GM10847 (cell line): Measurements from ENCODE around the gene PARVG.

ENCODE experiments used
- POLR2A ChIP-seq: IDR thresholded peaks from 2 replicates; pipeline ENCODE4 v1.6.1; 2011; ENCODE audit not compliant: insufficient read length; ENCODE audit errors: extremely low read depth

The PARVG gene

DNA sequence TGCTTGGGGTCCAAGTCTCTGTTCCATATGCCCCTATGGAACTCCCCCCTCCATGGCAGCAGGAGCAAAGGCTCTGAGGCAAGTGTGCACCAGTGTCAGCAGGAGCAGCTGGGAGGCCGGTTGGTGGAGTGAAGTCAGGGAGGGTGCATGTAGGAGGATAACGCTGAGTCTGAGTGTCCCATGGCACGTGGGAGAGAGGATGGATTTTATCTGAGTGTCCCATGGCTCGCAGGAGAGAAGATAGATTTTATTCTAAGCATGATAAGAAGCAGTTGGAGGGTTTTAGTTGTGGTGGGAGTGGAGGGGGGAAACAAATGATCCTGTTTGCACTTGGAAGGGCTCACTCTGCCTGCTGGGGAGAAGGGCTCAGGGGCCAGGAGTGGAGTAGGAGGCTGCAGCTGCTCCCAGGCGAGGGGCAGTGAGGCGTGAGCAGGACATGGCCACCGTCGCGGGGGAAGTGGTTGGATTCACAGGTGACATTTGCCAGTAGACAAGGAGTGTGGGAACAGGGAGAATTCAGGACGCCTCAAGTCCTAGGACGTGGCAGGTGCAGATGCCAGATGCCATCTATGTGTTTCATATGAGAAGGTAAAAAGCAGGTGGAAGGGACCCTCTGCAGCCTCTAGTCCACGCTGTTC lies 33.6 kb upstream of the PARVG start:
- TF ChIP-seq POLR2A: no peak

DNA sequence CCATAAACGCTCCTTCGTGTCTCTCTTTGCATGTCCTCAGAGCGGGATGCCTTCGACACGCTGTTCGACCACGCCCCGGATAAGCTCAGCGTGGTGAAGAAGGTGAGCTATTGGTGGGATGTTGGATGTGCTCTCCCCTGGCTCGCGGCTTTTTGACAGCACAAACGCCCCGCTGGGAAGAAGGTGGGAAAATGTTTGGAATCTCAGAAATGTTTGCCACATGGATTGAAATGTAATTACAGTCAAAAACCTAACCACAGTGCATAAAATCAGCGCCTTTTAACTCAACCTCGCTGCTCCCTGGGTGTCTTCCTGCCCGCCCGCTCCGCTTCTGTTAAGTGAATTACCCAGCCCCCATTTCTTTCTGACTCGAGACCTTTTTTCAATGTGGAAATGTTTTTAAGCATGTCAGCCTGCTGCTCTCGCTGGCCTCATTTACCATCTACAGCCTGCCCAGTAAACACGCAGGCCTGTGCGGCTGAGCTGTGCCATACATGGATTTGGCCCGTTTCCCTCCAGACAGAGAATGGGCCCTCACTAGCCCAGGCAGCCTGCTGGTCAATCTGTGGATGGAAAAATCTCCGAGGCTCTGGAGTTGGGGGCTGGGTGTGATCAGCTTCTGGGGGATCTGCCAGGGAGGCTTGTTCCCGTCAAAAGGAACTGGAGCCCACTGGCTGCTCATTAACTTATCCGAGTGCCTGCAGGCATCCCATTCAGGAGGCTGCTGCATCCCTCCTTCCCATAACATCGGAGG lies 32.7 kb upstream of the PARVG start:
- no peak for TF ChIP-seq POLR2A

DNA sequence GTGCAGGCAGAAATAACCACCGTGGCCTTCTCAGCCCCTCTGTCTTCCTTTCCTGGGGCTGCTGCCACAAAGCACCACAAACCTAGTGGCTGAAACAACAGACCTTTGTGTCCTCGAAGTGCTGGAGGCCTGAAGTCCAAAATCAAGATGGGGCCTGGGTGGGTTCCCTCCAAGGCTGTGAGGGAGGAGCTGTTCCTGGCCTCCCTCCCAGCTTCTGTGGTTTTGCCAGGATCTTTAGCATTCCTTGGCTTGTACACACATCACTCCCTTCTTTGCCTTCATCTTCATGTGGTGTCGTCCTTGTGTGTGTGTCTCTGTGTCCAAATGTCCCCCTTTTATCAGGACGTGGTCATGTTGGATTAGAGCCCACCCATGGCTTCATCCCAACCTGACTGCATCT lies 29.0 kb upstream of the PARVG start:
- TF ChIP-seq POLR2A: no peak

DNA sequence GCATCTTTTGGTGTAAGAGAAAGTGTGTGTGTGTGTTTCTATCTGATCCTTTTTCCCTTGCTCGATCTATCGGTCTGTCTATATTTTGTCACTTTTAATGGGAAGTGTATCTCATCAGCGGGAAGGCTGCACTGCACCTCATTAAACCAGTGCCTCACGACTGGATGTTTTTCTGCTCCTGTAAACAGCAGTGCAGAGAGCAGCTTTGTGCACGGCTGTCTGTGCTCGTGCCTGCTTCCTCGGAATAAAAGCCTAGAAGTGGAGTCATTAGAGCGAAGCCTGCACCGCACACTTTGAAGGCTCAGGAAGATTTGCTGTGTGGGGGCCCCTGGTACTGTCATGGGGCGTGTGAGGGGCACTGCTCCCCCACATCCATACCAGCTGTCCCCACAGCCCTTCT lies 27.0 kb upstream of the PARVG start:
- no peak for TF ChIP-seq POLR2A

DNA sequence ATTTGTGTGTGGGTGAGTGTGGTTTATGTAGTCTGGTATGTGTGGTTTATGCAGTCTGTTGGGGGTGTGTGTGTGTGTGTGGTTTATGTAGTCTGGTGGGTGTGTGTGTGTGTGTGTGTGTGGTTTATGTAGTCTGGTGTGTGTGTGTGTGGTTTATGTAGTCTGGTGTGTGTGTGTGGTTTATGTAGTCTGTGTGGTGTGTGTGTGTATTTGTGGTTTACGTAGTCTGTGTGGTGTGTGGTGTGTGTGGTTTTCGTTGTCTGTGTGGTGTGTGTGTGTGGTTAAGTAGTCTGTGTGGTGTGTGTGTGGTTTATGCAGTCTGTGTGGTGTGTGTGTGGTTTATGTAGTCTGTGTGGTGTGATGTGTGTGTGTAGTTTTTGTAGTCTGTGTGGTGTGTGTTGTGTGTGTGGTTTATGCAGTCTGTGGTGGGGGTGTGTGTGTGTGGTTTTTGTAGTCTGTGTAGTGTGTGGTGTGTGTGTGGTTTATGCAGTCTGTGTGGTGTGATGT lies 26.2 kb upstream of the PARVG start:
- TF ChIP-seq POLR2A: no peak

DNA sequence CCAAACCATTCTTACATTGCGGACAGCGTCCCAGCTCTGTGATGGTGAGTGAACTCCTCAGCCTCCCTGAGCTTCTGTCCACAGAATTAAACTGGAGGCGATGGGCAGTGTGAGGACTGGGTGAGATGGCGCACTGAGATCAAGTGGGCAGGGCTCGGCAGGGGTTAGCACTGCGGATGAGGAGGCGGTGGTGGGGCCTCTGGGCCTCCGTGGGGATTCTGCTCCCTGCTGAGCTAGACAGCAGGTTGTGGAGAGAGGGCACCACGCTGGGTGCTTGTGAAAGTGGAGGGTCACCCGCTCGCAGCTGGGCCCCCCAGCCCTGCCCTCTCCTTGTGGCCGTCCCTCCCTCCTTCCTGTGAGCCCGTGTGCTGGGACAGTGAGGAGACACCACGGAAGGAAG lies 25.6 kb upstream of the PARVG start:
- TF ChIP-seq POLR2A: no peak

DNA sequence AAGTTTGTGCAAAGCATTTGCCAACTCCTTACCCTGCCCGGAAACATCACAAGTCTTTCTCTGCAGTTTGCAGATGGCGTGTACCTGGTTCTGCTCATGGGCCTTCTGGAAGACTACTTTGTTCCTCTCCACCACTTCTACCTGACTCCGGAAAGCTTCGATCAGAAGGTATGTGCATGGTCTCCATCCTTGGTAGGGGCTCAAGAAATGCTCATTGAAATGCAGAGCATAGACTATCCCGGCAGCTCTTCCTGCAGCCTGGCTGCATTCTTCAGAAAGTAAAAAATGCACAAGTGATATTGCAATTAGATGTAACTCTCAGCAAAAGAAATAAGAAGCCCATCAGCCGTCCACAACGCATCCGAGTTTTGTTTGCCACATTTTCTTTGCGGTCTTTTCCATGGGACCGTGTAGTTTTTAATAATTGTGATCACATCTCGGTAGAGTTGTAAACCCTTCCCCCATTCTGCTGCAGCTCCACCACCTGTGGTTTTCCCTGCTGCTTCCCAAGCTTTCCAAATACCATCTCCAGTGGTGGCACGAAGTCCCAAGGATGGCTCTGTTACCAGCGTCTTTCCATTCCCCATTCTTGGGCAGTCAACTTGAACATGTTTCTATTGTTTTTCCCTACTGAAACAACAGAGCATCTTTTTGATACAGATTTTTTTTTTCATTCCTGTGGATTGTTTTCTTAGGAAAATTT lies 22.7 kb upstream of the PARVG start:
- TF ChIP-seq POLR2A: no peak

DNA sequence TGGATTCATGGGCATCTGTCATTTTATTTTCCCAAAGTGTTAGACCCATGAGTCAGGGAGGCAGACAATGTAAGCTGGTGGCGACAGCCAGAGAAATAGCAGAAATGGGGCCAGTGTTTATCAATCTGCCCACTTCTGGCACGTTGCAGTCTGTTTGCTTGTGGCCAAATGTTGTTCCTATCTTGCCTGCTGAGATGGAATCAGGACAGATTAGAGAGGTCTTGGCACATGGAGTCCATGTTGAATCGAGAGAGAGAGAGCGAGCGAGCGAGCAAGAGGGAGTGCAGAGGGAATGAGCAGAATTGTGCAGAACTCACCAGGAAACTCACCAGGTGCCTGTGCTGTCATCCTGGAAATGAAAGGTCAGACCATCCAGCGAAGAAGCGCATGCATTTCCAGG lies 21.9 kb upstream of the PARVG start:
- no peak for TF ChIP-seq POLR2A

DNA sequence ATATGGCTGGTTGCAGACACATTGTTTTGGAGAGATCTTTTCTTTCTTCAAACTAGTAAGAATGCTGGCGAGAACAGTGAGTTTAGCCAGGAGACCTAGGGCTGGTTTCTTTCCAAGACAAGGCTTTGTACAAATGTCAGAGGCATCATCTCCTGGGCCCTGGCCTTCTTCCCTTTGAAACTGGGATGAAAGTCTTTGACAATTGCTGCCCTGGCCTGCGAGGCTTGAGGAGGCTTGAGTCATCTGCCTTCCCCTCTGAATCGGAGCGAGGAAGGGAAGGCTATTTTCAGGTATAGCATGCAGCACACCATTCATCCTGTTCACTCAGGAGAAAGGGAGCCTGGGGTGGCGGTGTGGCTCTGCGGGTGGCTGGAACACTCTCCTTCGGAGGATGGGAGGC lies 21.5 kb upstream of the PARVG start:
- no peak for TF ChIP-seq POLR2A

DNA sequence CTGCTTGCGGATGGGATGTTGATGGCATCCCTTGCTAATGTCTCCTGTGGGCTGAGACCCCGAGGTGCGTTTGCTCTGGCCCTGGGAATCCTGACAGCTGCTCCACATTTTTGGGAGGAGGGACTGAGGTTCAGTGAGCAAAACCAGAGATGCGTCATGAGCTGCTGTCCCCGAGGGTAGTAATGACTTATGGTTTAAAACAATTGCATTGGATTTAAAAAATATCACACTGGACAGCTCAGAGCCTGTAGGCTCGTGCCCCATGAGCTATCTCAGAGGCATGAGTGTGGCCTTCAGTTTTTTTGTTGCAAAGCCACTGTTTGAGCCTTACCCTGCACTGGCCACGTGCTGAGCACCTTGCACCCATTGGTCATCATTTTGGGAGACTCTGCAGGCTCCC lies 20.9 kb upstream of the PARVG start:
- no peak for TF ChIP-seq POLR2A

DNA sequence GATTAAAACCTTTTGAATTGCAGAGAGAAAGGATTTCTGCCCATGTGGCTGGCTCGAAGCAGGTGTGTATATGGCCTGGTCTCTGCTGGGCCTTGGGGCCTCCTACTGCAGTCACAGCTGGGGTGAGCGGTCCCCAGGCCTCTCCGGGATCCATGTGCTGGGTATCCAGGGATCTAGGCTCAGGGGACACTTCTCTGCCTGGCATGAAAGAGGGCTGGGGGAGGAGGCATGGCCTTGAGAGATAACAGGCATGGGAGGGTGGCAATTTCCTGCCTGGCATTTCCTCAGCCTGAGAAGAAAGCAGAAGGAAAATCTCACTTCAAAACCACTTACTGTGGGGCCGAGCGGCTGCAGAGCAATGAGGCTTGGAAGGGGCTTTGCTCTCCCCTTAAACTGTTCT lies 20.3 kb upstream of the PARVG start:
- TF ChIP-seq POLR2A: no peak

DNA sequence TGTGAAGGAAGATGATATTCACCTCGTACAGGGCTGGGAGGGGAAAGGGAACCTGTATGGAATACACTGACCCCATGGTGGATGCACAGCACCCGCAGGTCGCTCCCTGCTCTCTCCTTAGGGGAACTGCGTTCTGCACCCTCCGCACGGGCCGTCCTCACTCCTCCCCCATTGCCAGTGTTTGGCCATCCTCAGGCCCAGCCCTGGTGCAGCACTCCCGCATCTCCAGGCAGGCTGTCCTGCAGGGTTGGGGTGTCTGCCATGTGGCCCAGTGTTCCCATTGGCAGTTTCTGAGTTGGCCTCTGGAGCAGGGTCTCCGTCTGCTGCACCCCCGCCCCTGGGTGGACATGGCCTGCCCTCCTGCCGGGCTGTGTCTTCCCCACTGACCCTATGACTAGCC lies 19.1 kb upstream of the PARVG start:
- no peak for TF ChIP-seq POLR2A

DNA sequence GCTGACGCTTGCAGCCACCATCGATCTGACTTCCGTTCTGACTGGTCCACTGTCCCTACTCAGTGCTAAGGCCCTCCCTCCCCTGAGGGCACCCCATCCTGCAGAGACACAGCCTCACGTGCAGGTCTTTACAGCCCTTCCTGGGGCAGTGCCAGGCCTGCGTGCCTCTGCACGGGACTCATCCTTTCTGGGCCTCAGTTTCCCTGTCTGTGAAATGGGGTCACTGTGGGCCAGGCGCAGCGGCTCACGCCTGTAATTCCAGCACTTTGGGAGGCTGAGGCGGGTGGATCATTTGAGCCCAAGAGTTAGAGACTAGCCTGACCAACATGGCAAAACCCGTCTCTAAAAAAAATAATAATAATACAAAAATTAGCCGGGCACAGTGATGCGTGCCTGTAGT lies 17.8 kb upstream of the PARVG start:
- TF ChIP-seq POLR2A: no peak

DNA sequence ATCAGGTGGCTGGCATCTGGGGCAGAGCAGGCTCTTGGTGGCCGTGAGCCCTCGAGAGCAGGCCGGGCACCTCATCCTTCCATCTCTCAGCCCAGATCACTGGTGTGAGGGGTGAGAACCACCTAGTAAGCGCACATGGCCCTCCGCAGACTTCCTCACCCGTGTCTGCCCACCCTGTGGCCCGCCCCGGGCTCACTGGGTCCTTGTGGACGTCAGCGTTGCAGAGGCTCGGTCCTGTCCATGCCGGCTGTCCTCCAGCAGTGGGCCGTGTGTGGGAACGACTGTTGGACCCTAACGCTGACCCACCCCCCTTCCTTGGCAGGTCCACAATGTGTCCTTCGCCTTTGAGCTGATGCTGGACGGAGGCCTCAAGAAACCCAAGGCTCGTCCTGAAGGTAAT lies 17.2 kb upstream of the PARVG start:
- TF ChIP-seq POLR2A: no peak

DNA sequence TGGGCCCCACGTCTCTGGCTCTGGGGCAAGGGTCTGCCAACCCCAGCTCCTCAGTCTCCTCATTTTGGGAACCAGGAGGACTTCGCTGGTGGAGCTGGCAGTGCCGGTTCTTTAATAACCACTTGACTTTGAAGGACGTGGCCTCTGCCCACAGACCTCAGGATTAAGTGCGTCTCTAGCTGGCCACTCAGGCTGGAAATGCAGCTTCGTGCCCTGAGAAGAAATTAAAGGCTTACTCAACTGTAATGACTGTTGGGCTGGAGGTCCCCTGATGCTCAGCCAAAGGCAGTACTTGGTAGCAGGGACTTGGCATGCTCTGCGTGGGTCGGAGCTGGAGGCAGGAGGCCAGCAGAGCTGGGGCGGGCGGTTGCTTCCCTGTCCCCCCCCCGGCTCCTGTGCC lies 16.7 kb upstream of the PARVG start:
- TF ChIP-seq POLR2A: no peak

DNA sequence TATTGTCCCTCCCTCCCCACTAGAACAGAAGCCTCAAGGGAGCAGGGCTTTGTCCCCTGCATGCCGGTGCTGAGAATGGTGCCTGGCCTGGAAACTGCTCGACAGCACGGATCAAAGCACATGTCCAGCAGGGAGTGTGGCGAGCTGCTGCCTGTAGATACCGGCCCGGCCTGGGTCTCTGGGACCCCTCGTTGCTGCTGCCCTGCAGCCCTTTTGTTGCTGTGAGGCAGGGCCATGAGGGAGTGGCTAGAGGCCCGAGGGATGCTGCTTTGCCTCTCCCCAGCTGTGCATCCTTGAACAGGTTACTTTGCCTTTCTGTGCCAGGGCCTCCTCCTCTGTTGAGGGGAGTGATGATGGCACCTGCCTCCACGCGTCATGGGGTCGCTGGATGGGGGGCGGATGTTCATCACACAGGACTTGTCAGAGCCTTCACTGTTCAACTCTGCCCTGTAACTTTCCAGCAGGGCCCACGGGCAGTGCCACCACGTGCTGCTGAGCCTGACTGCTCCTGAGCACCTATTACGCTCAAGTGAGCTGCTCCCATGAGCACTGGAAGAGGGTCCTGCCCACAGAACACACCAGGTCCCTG lies 15.3 kb upstream of the PARVG start:
- no peak for TF ChIP-seq POLR2A
